HCT116 (cell line): ENCODE results near the gene CAPN10. TPM values are rescaled to one million over a fixed set of nuclear protein-coding genes. Genes with fewer than 3 reads are reported as not detected.

ENCODE experiments used
- ATAC-seq: fragments of 200-7000 bp; cut with Tn5 transposase; 2 replicates; pipeline ENCODE4 v1.9.1; 2020; ENCODE audit warnings: mild to moderate bottlenecking, moderate library complexity
- BruUV-seq: library from RNA; stranded (reverse); fragments of 400-500 nt; replicated peaks from 2 replicates; lab custom pipeline; 2021; lab: Mats Ljungman, UMichigan
- CTCF ChIA-PET: fragments of 300-600 bp; sonication (Branson Sonifier 250); formaldehyde crosslinking; loops from one replicate; lab custom pipeline; 2021; ENCODE audit warnings: antibody characterized with exemption; lab: Charles Lee
- POLR2A ChIA-PET: fragments of 300-600, 350-600 bp; sonication (Branson Sonifier 250); formaldehyde crosslinking; loops from one replicate; lab custom pipeline; 2021; ENCODE audit warnings: antibody characterized with exemption; lab: Charles Lee
- RAD21 ChIA-PET, 2 experiments: fragments of 300-600 bp; sonication (Branson Sonifier 250); formaldehyde crosslinking; loops; one replicate each; lab custom pipeline; 2023; ENCODE audit warnings: low total read pairs in 2 of 2; ENCODE audit not compliant: uncharacterized antibody in 2 of 2, unreplicated experiment in 2 of 2, low non-redundant PET in 1 of 2; lab: Charles Lee
- DNase-seq: peaks from one replicate; pipeline ENCODE4 v3.0.0-alpha.2; 2010; ENCODE audit warnings: low read depth, low spot score
- H2AFZ ChIP-seq: fragments of 200-600 bp; shearing (Covaris generic), sonication (generic); 2 replicates; pipeline ENCODE4 v1.6.1; 2017; ENCODE audit warnings: low read depth, mixed run types, mixed read lengths, antibody characterized with exemption, low read length; ENCODE audit not compliant: poor library complexity, severe bottlenecking
- H3K27ac ChIP-seq: 2 replicates; pipeline ENCODE4 v1.5.1; 2012; ENCODE audit warnings: low read depth, low read length
- H3K27me3 ChIP-seq: fragments of 200-600 bp; sonication (generic); 2 replicates; pipeline ENCODE4 v1.6.1; 2016; ENCODE audit warnings: mixed run types, low read length, mixed read lengths; ENCODE audit not compliant: insufficient read depth
- H3K36me3 ChIP-seq, 2 experiments: fragments of 200-500 bp in 1 of 2; fragments of 200-600 bp in 1 of 2; sonication (Bioruptor generic) in 1 of 2; sonication (generic) in 1 of 2; 2 replicates each; pipeline versions ENCODE4 v1.5.1 to v1.6.1; 2014 to 2016; ENCODE audit warnings: low read length in 2 of 2, inconsistent platforms in 1 of 2, mixed read lengths in 1 of 2, mixed run types in 1 of 2; ENCODE audit not compliant: insufficient read depth in 2 of 2, control insufficient read depth in 1 of 2
- H3K4me1 ChIP-seq, 2 experiments: fragments of 200-600 bp in 1 of 2; sonication (generic) in 1 of 2; 2 replicates each; pipeline versions ENCODE4 v1.5.1 to v1.6.1; 2012 to 2017; ENCODE audit warnings: low read length in 2 of 2, inconsistent platforms in 1 of 2, mild to moderate bottlenecking in 1 of 2, mixed read lengths in 1 of 2, mixed run types in 1 of 2, moderate library complexity in 1 of 2; ENCODE audit not compliant: insufficient read depth in 2 of 2, control insufficient read depth in 1 of 2
- H3K4me2 ChIP-seq: fragments of 200-600 bp; sonication (generic); 2 replicates; pipeline ENCODE4 v1.6.1; 2017; ENCODE audit warnings: mixed run types, low read length, mixed read lengths
- H3K4me3 ChIP-seq, 2 experiments: fragments of 200-600 bp in 1 of 2; sonication (generic) in 1 of 2; replicated peaks in 1 of 2; 2 replicates each; pipeline ENCODE4 v1.5.1; 2011 to 2016; ENCODE audit warnings: low read length in 2 of 2, control low read depth in 1 of 2, low read depth in 1 of 2, mild to moderate bottlenecking in 1 of 2, mixed read lengths in 1 of 2, mixed run types in 1 of 2
- H3K79me2 ChIP-seq: fragments of 200-600 bp; sonication (generic); 2 replicates; pipeline ENCODE4 v1.6.1; 2017; ENCODE audit warnings: mild to moderate bottlenecking, mixed run types, low read length, moderate library complexity, mixed read lengths; ENCODE audit not compliant: insufficient read depth
- H3K9ac ChIP-seq: fragments of 200-600 bp; sonication (generic); 2 replicates; pipeline ENCODE4 v1.6.1; 2016; ENCODE audit warnings: low read length, mixed read lengths
- H3K9me2 ChIP-seq: fragments of 200-600 bp; sonication (generic), shearing (Covaris generic); 2 replicates; pipeline ENCODE4 v1.6.1; 2017; ENCODE audit warnings: mixed run types, mild to moderate bottlenecking, moderate library complexity; ENCODE audit not compliant: insufficient read depth
- H3K9me3 ChIP-seq, 2 experiments: fragments of 200-500 bp in 1 of 2; fragments of 200-600 bp in 1 of 2; sonication (Bioruptor generic) in 1 of 2; sonication (generic) in 1 of 2; 2 replicates each; pipeline ENCODE4 v1.6.1; 2014 to 2017; ENCODE audit warnings: low read length in 2 of 2, mixed read lengths in 2 of 2, inconsistent platforms in 1 of 2, low read depth in 1 of 2, mild to moderate bottlenecking in 1 of 2, mixed run types in 1 of 2, moderate library complexity in 1 of 2; ENCODE audit not compliant: control insufficient read depth in 1 of 2, insufficient read depth in 1 of 2
- H4K20me1 ChIP-seq: fragments of 200-600 bp; sonication (generic), shearing (Covaris generic); 2 replicates; pipeline ENCODE4 v1.6.1; 2017; ENCODE audit warnings: mixed run types, mild to moderate bottlenecking, moderate library complexity; ENCODE audit not compliant: insufficient read depth
- CBX3 ChIP-seq: IDR thresholded peaks from 2 replicates; pipeline ENCODE4 v1.6.1; 2012; ENCODE audit warnings: low read depth
- CEBPB ChIP-seq: IDR thresholded peaks from 2 replicates; pipeline ENCODE4 v1.6.1; 2012; ENCODE audit warnings: low read depth
- EGR1 ChIP-seq: IDR thresholded peaks from 2 replicates; pipeline ENCODE4 v1.6.1; 2012; ENCODE audit warnings: low read depth
- ELF1 ChIP-seq: IDR thresholded peaks from 2 replicates; pipeline ENCODE4 v1.6.1; 2012; ENCODE audit warnings: low read depth, borderline replicate concordance
- EZH2 ChIP-seq: fragments of 200-600 bp; sonication (generic); IDR thresholded peaks from 2 replicates; pipeline ENCODE4 v1.6.1; 2017; ENCODE audit warnings: antibody characterized with exemption, mixed run types
- EZH2phosphoT487 ChIP-seq: fragments of 200-600 bp; IDR thresholded peaks from 2 replicates; pipeline ENCODE4 v1.6.1; 2018; ENCODE audit warnings: antibody characterized with exemption, borderline replicate concordance
- POLR2A ChIP-seq: IDR thresholded peaks from 2 replicates; pipeline ENCODE4 v1.7.0; 2011; ENCODE audit warnings: borderline replicate concordance; ENCODE audit not compliant: insufficient read depth, insufficient read length; ENCODE audit errors: extremely low read depth
- RAD21 ChIP-seq: IDR thresholded peaks from 2 replicates; pipeline ENCODE4 v1.6.1; 2012; ENCODE audit warnings: low read depth, mild to moderate bottlenecking
- SIN3A ChIP-seq: IDR thresholded peaks from 2 replicates; pipeline ENCODE4 v1.6.1; 2012; ENCODE audit warnings: low read depth
- SP1 ChIP-seq: IDR thresholded peaks from 2 replicates; pipeline ENCODE4 v1.6.1; 2012; ENCODE audit warnings: low read depth
- SRF ChIP-seq: IDR thresholded peaks from 2 replicates; pipeline ENCODE4 v1.6.1; 2012; ENCODE audit warnings: low read depth
- YY1 ChIP-seq: IDR thresholded peaks from 2 replicates; pipeline ENCODE4 v1.6.1; 2011; ENCODE audit warnings: low read length, low read depth, moderate library complexity, mild to moderate bottlenecking; ENCODE audit not compliant: insufficient replicate concordance; ENCODE audit errors: extremely low read depth
- ZFX ChIP-seq: fragments of 450-650 bp; IDR thresholded peaks from 2 replicates; pipeline ENCODE4 v1.6.1; 2017
- ZNF274 ChIP-seq: fragments of 200-500 bp; sonication (Bioruptor generic); IDR thresholded peaks from 2 replicates; pipeline ENCODE4 v1.6.1; 2014; ENCODE audit warnings: mild to moderate bottlenecking, low read depth, low read length, inconsistent platforms
- intact Hi-C: fragments of 100-400 bp; cut with micrococcal nuclease; formaldehyde crosslinking; loops from 2 replicates; pipeline ENCODE4 v1.10.0; 2022
- total RNA-seq: library from RNA; stranded (reverse); gene quantifications from one replicate; pipeline ENCODE4 v1.2.1, GENCODE V29; 2021; ENCODE audit not compliant: unreplicated experiment
- TF ChIP-seq, protein P1 (sequence below), 3 experiments: fragments of 200-600 bp in 1 of 3; sonication (generic) in 1 of 3; IDR thresholded peaks in 2 of 3; conservative IDR thresholded peaks in 1 of 3; 2 replicates each; pipeline ENCODE4 v1.5.1; 2012 to 2017; ENCODE audit warnings: low read depth in 2 of 3, low read length in 2 of 3, antibody characterized with exemption in 1 of 3, borderline replicate concordance in 1 of 3, control low read depth in 1 of 3, mild to moderate bottlenecking in 1 of 3, mixed read lengths in 1 of 3, mixed run types in 1 of 3, moderate library complexity in 1 of 3; ENCODE audit not compliant: insufficient read depth in 1 of 3
- TF ChIP-seq, protein P2 (sequence below): IDR thresholded peaks from 2 replicates; pipeline ENCODE4 v1.6.1; 2012
- TF ChIP-seq, protein P3 (sequence below): IDR thresholded peaks from 2 replicates; pipeline ENCODE4 v1.6.1; 2012
- TF ChIP-seq, protein P4 (sequence below): IDR thresholded peaks from 2 replicates; pipeline ENCODE4 v1.6.1; 2011; ENCODE audit warnings: mild to moderate bottlenecking, low read length, moderate library complexity; ENCODE audit not compliant: insufficient replicate concordance; ENCODE audit errors: extremely low read depth

Gene CAPN10
- total RNA-seq, 1 experiment from 2014 or later, result 40.7 TPM

DNA sequence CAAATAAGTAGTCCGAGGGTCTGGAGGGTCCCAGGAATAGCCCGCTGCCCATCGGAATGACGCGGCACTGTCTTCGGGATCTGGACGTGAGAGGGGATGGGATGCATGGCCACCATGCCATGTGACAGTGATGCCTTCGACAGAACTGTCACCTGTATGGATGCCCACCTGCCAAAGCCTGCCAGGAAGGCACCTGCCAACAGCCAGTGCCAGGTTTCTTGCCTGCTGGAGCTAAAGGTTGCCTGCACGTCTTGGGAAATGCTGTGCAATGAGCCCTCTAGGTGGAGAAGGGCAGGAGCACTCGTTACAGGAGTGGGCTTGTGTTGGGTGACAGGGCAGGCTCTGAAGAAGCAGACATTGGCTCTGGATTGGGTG lies 59.3 kb downstream of the CAPN10 start (continued):
- TF ChIP-seq, protein P1, sequence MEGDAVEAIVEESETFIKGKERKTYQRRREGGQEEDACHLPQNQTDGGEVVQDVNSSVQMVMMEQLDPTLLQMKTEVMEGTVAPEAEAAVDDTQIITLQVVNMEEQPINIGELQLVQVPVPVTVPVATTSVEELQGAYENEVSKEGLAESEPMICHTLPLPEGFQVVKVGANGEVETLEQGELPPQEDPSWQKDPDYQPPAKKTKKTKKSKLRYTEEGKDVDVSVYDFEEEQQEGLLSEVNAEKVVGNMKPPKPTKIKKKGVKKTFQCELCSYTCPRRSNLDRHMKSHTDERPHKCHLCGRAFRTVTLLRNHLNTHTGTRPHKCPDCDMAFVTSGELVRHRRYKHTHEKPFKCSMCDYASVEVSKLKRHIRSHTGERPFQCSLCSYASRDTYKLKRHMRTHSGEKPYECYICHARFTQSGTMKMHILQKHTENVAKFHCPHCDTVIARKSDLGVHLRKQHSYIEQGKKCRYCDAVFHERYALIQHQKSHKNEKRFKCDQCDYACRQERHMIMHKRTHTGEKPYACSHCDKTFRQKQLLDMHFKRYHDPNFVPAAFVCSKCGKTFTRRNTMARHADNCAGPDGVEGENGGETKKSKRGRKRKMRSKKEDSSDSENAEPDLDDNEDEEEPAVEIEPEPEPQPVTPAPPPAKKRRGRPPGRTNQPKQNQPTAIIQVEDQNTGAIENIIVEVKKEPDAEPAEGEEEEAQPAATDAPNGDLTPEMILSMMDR (IDR thresholded peaks at IDR 0.05 in 2 of 3, conservative IDR thresholded peaks at IDR 0.05 in 1 of 3; ENCODE audit: borderline replicate concordance in 1 of 3, insufficient read depth in 1 of 3, low read depth in 2 of 3, low read length in 2 of 3), result no peak

DNA sequence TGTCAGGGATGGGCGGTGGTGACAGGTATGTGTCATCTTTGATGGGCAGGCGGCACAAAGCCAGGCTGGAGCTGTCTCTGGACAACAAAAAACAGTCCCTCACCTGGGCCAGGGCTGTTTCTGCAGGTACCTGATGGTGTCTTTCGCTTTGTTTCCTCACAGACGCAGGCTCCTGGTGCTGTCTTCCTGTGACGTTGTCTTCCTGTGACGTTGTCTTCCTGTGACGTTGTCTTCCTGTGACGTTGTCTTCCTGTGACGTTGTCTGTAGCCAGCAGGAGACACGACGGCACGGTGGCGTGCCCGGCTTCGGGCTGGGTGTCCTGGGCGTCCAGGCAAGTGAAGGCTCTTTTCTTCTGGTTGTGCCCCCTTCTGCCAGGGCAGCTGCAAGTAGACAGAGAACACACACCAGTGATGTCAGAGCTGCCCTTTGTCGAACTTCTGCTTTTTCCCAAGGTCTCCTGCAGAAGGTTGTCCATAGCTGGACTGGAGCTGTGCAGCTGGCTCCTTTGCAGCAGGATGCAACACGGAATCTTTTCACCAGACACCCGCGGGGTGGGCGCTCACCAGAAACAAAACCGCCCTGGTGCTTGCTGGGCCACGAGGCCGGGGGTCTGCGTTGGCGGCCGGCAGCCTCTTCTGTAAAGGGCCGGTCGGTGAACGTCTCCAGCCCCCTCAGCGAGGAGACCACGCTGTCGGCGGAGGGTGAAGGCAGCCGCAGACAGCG lies 59.8 kb downstream of the CAPN10 start:
- H3K9ac ChIP-seq, result no peak overlapping the region
- no peak overlapping the region for H3K4me3 ChIP-seq
- TF ChIP-seq, protein P2, sequence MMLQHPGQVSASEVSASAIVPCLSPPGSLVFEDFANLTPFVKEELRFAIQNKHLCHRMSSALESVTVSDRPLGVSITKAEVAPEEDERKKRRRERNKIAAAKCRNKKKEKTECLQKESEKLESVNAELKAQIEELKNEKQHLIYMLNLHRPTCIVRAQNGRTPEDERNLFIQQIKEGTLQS, result no peak
- TF ChIP-seq EZH2, result no peak
- TF ChIP-seq CBX3, result no peak
- TF ChIP-seq, protein P3, sequence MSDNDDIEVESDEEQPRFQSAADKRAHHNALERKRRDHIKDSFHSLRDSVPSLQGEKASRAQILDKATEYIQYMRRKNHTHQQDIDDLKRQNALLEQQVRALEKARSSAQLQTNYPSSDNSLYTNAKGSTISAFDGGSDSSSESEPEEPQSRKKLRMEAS, result no peak
- TF ChIP-seq EGR1, result no peak
- TF ChIP-seq CEBPB, result no peak
- no peak for TF ChIP-seq ZNF274
- TF ChIP-seq ELF1, result no peak
- no peak for TF ChIP-seq ZFX
- no peak for TF ChIP-seq SRF
- no peak for TF ChIP-seq EZH2phosphoT487
- no peak for TF ChIP-seq SIN3A
- TF ChIP-seq, protein P1 (IDR thresholded peaks at IDR 0.05 in 2 of 3, conservative IDR thresholded peaks at IDR 0.05 in 1 of 3; ENCODE audit: borderline replicate concordance in 1 of 3, insufficient read depth in 1 of 3, low read depth in 2 of 3, low read length in 2 of 3), result no peak
- TF ChIP-seq, protein P4, sequence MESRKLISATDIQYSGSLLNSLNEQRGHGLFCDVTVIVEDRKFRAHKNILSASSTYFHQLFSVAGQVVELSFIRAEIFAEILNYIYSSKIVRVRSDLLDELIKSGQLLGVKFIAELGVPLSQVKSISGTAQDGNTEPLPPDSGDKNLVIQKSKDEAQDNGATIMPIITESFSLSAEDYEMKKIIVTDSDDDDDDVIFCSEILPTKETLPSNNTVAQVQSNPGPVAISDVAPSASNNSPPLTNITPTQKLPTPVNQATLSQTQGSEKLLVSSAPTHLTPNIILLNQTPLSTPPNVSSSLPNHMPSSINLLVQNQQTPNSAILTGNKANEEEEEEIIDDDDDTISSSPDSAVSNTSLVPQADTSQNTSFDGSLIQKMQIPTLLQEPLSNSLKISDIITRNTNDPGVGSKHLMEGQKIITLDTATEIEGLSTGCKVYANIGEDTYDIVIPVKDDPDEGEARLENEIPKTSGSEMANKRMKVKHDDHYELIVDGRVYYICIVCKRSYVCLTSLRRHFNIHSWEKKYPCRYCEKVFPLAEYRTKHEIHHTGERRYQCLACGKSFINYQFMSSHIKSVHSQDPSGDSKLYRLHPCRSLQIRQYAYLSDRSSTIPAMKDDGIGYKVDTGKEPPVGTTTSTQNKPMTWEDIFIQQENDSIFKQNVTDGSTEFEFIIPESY, result no peak
- TF ChIP-seq RAD21, result no peak
- no peak for TF ChIP-seq POLR2A
- no peak for TF ChIP-seq YY1
- TF ChIP-seq SP1, result no peak
- POLR2A ChIA-PET, result no interaction called here
- no peaks in the 10 kb centered on the region for H3K4me1 ChIP-seq
- RAD21 ChIA-PET, result no interaction called here
- H3K9me2 ChIP-seq, result no peaks in the 10 kb centered on the region
- intact Hi-C loops, result no loop called here
- H2AFZ ChIP-seq, result no peak overlapping the region
- no peaks in the 10 kb centered on the region for H4K20me1 ChIP-seq
- ATAC-seq (no peak), DNase-seq (no peak)
- BruUV-seq, result no TSS peak
- peaks cover 14% of the 10 kb centered on the region for H3K27me3 ChIP-seq
- no peaks in the 10 kb centered on the region for H3K79me2 ChIP-seq
- H3K27ac ChIP-seq, result no peak overlapping the region
- H3K9me3 ChIP-seq, result no peaks in the 10 kb centered on the region; a peak in 1 of 4 replicates
- no peak overlapping the region for H3K4me2 ChIP-seq
- no peaks in the 10 kb centered on the region for H3K36me3 ChIP-seq
- CTCF ChIA-PET, result no interaction called here
